Keratinocyte (primary cell): ENCODE data around the gene PTPN14.

Experiments used
- EZH2 ChIP-seq: IDR thresholded peaks from one replicate; pipeline ENCODE4 v1.6.1; 2012; ENCODE audit warnings: inconsistent platforms, mild to moderate bottlenecking, low read length, moderate library complexity
- TF ChIP-seq, protein P1 (sequence below), 3 experiments: IDR thresholded peaks in 1 of 3; conservative IDR thresholded peaks in 1 of 3; optimal IDR thresholded peaks in 1 of 3; 2 replicates in 2 of 3; 3 replicates in 1 of 3; pipeline versions ENCODE3 to v1.5.1; 2011; ENCODE audit warnings: low read length in 3 of 3, mild to moderate bottlenecking in 3 of 3, moderate library complexity in 2 of 3, control low read depth in 1 of 3, inconsistent platforms in 1 of 3; ENCODE audit not compliant: insufficient read depth in 2 of 3; ENCODE audit errors: extremely low read depth in 1 of 3

GRCh38 chr1:214445831-214446614 is 105.4 kb downstream of the PTPN14 start:
- TF ChIP-seq, protein P1, sequence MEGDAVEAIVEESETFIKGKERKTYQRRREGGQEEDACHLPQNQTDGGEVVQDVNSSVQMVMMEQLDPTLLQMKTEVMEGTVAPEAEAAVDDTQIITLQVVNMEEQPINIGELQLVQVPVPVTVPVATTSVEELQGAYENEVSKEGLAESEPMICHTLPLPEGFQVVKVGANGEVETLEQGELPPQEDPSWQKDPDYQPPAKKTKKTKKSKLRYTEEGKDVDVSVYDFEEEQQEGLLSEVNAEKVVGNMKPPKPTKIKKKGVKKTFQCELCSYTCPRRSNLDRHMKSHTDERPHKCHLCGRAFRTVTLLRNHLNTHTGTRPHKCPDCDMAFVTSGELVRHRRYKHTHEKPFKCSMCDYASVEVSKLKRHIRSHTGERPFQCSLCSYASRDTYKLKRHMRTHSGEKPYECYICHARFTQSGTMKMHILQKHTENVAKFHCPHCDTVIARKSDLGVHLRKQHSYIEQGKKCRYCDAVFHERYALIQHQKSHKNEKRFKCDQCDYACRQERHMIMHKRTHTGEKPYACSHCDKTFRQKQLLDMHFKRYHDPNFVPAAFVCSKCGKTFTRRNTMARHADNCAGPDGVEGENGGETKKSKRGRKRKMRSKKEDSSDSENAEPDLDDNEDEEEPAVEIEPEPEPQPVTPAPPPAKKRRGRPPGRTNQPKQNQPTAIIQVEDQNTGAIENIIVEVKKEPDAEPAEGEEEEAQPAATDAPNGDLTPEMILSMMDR (optimal IDR thresholded peaks at IDR 0.05 in 1 of 3, IDR thresholded peaks at IDR 0.05 in 1 of 3, conservative IDR thresholded peaks at IDR 0.05 in 1 of 3; ENCODE audit: extremely low read depth in 1 of 3, insufficient read depth in 2 of 3, low read length in 3 of 3) = no peak
- no peak for TF ChIP-seq EZH2
